SK-N-MC (cell line): ENCODE measurements around the gene PHF5A.

Experiments used
- DNase-seq: peaks from one replicate; pipeline ENCODE4 v3.0.0-alpha.2; 2011; ENCODE audit warnings: low read depth, low spot score
- H3K27ac ChIP-seq: fragments of 200-600 bp; sonication (generic); 2 replicates; pipeline ENCODE4 v1.5.1; 2016; ENCODE audit warnings: mixed run types
- H3K36me3 ChIP-seq: fragments of 200-600 bp; sonication (generic); 2 replicates; pipeline ENCODE4 v1.6.1; 2017; ENCODE audit warnings: antibody characterized with exemption, low read length, mixed read lengths; ENCODE audit not compliant: insufficient read depth
- H3K4me3 ChIP-seq: fragments of 200-600 bp; sonication (generic); 2 replicates; pipeline ENCODE4 v1.5.1; 2016
- H3K9ac ChIP-seq: fragments of 200-600 bp; sonication (generic); 2 replicates; pipeline ENCODE4 v1.8.0; 2017; ENCODE audit warnings: mixed run types, mixed read lengths; ENCODE audit not compliant: insufficient read length
- H3K9me3 ChIP-seq: fragments of 200-600 bp; sonication (generic); 2 replicates; pipeline ENCODE4 v1.6.1; 2017; ENCODE audit warnings: low read depth, mild to moderate bottlenecking, antibody characterized with exemption, low read length, moderate library complexity, mixed read lengths
- EZH2 ChIP-seq: fragments of 200-600 bp; sonication (generic); IDR thresholded peaks from one replicate; pipeline ENCODE4 v1.6.1; 2017; ENCODE audit warnings: antibody characterized with exemption
- FOXP2 ChIP-seq: optimal IDR thresholded peaks from 2 replicates; pipeline ENCODE3; 2011; ENCODE audit warnings: mild to moderate bottlenecking, moderate library complexity; ENCODE audit not compliant: insufficient read depth; ENCODE audit errors: extremely low read length, control extremely low read depth
- POLR2AphosphoS5 ChIP-seq: IDR thresholded peaks from 2 replicates; pipeline ENCODE4 v1.6.1; 2012; ENCODE audit warnings: mild to moderate bottlenecking, low read depth, low read length, borderline replicate concordance

Gene PHF5A

GRCh38 chr22:41410311-41410751 is 58.2 kb downstream of the PHF5A start:
- TF ChIP-seq POLR2AphosphoS5 (no peak), EZH2 (no peak), FOXP2 (no peak)
- no peak overlapping the region for H3K9ac ChIP-seq

More at GRCh38 chr22:41410311-41410751, 58.2 kb downstream of the PHF5A start:
- Histone ChIP-seq H3K9me3 (no peaks in the 10 kb centered on the region), H3K4me3 (no peak overlapping the region), H3K36me3 (no peaks in the 10 kb centered on the region), H3K27ac (no peak overlapping the region)
- no peak for DNase-seq
